Liver (tissue), 9 donors: ENCODE results near the gene MOK. TPM values are rescaled to one million over a fixed set of nuclear protein-coding genes. Genes with fewer than 3 reads are reported as not detected.

Source experiments
- DNase-seq: peaks from one replicate; pipeline ENCODE4 v3.0.0-alpha.2; 2017; ENCODE audit warnings: low spot score
- H3K27ac ChIP-seq, 2 donors: one replicate each; pipeline ENCODE4 v1.7.0; 2013; ENCODE audit warnings: inconsistent platforms in 2 of 2, low read length in 2 of 2, control low read depth in 1 of 2, low read depth in 1 of 2, mild to moderate bottlenecking in 1 of 2
- H3K27me3 ChIP-seq, 4 donors: one replicate each; pipeline versions ENCODE4 v1.6.1 to v1.7.0; 2013; ENCODE audit warnings: low read length in 3 of 4, inconsistent platforms in 1 of 4, mild to moderate bottlenecking in 1 of 4, moderate library complexity in 1 of 4; ENCODE audit not compliant: control insufficient read depth in 4 of 4, insufficient read depth in 4 of 4
- H3K36me3 ChIP-seq, 4 donors: one replicate each; pipeline versions ENCODE4 v1.6.1 to v1.7.0; 2013; ENCODE audit warnings: low read length in 3 of 4, mild to moderate bottlenecking in 3 of 4, low read depth in 1 of 4, moderate library complexity in 1 of 4; ENCODE audit not compliant: control insufficient read depth in 4 of 4, insufficient read depth in 3 of 4
- H3K4me1 ChIP-seq, 4 donors: one replicate each; pipeline versions ENCODE4 v1.6.1 to v1.7.0; 2013; ENCODE audit warnings: low read length in 3 of 4, mild to moderate bottlenecking in 3 of 4, moderate library complexity in 1 of 4; ENCODE audit not compliant: control insufficient read depth in 4 of 4, insufficient read depth in 4 of 4
- H3K4me3 ChIP-seq, 3 donors: one replicate each; pipeline versions ENCODE4 v1.6.1 to v1.7.0; 2013; ENCODE audit warnings: low read length in 3 of 3, control low read depth in 1 of 3, low read depth in 1 of 3, mild to moderate bottlenecking in 1 of 3
- H3K9ac ChIP-seq, 2 donors: one replicate each; pipeline ENCODE4 v1.7.0; 2013; ENCODE audit warnings: low read length in 2 of 2, mild to moderate bottlenecking in 2 of 2, moderate library complexity in 2 of 2, control low read depth in 1 of 2, low read depth in 1 of 2
- H3K9me3 ChIP-seq, 4 donors: one replicate each; pipeline versions ENCODE4 v1.6.1 to v1.7.0; 2013; ENCODE audit warnings: low read length in 3 of 4; ENCODE audit not compliant: control insufficient read depth in 4 of 4
- ATF3 ChIP-seq: IDR thresholded peaks from 2 replicates; pipeline ENCODE4 v1.6.1; 2016; ENCODE audit warnings: antibody characterized with exemption
- CTCF ChIP-seq: fragments of 150-350 bp; IDR thresholded peaks from 2 replicates; pipeline ENCODE4 v1.5.1; 2017; ENCODE audit warnings: improper control_type of control experiment, low read depth, low read length; ENCODE audit not compliant: missing input control
- EGR1 ChIP-seq, 2 donors: IDR thresholded peaks; 2 replicates each; pipeline ENCODE4 v1.6.1; 2016 to 2018; ENCODE audit warnings: antibody characterized with exemption in 2 of 2, low read depth in 2 of 2
- FOXA1 ChIP-seq: IDR thresholded peaks from 2 replicates; pipeline ENCODE4 v1.6.1; 2016; ENCODE audit warnings: antibody characterized with exemption
- FOXA2 ChIP-seq: IDR thresholded peaks from 2 replicates; pipeline ENCODE4 v1.6.1; 2016; ENCODE audit warnings: antibody characterized with exemption
- GABPA ChIP-seq, 2 donors: IDR thresholded peaks in 1 of 2; conservative IDR thresholded peaks in 1 of 2; 2 replicates each; pipeline ENCODE4 v1.6.1; 2016; ENCODE audit warnings: antibody characterized with exemption in 2 of 2, mild to moderate bottlenecking in 1 of 2, moderate library complexity in 1 of 2
- HNF4A ChIP-seq, 2 donors: conservative IDR thresholded peaks; 2 replicates each; pipeline ENCODE4 v1.6.1; 2016; ENCODE audit warnings: antibody characterized with exemption in 2 of 2, mild to moderate bottlenecking in 2 of 2
- HNF4G ChIP-seq: IDR thresholded peaks from 2 replicates; pipeline ENCODE4 v1.6.1; 2016; ENCODE audit warnings: antibody characterized with exemption
- JUND ChIP-seq, 2 donors: IDR thresholded peaks; 2 replicates each; pipeline ENCODE4 v1.6.1; 2016; ENCODE audit warnings: antibody characterized with exemption in 2 of 2
- NR2F2 ChIP-seq: IDR thresholded peaks from 2 replicates; pipeline ENCODE4 v1.6.1; 2016; ENCODE audit warnings: antibody characterized with exemption
- RAD21 ChIP-seq, 2 donors: IDR thresholded peaks; 2 replicates each; pipeline ENCODE4 v1.6.1; 2016; ENCODE audit warnings: antibody characterized with exemption in 2 of 2, mild to moderate bottlenecking in 2 of 2
- REST ChIP-seq: IDR thresholded peaks from 2 replicates; pipeline ENCODE4 v1.6.1; 2016; ENCODE audit warnings: antibody characterized with exemption, mild to moderate bottlenecking
- RXRA ChIP-seq, 2 donors: IDR thresholded peaks; 2 replicates each; pipeline ENCODE4 v1.6.1; 2017 to 2018; ENCODE audit warnings: antibody characterized with exemption in 2 of 2, mild to moderate bottlenecking in 1 of 2
- SP1 ChIP-seq: IDR thresholded peaks from 2 replicates; pipeline ENCODE4 v1.6.1; 2018; ENCODE audit warnings: antibody characterized with exemption, mild to moderate bottlenecking
- TAF1 ChIP-seq: conservative IDR thresholded peaks from 2 replicates; pipeline ENCODE4 v1.6.1; 2016; ENCODE audit warnings: antibody characterized with exemption, mild to moderate bottlenecking
- YY1 ChIP-seq: IDR thresholded peaks from 2 replicates; pipeline ENCODE4 v1.6.1; 2016; ENCODE audit warnings: antibody characterized with exemption, mild to moderate bottlenecking
- WGBS: extraction: QIAGEN DNeasy Blood & Tissue Kit; methylation state at CpG from one replicate; pipeline ENCODE4 v1.1.7; 2013; 5-methylcytosine and 5-hydroxymethylcytosine counted together
- polyA plus RNA-seq, 2 donors: library from polyadenylated mRNA; stranded (reverse) in 1 of 2; unstranded in 1 of 2; fragments of 200-250 nt in 1 of 2; fragments of >200 nt in 1 of 2; fragmentation: Nextera tagmentation in 1 of 2; extraction: Ambion mirVana in 1 of 2; gene quantifications; one replicate each; pipeline versions ENCODE4 v1.2.1 to v1.2.3, GENCODE V29; 2013 to 2015
- total RNA-seq, 2 donors: library from RNA; depleted of rRNA; stranded (reverse); fragments of >200 nt; gene quantifications; one replicate each; pipeline ENCODE4 v1.2.3, GENCODE V29; 2014
- TF ChIP-seq, protein P1 (sequence below): IDR thresholded peaks from 2 replicates; pipeline ENCODE4 v1.6.1; 2016; ENCODE audit warnings: antibody characterized with exemption
- TF ChIP-seq, protein P2 (sequence below): IDR thresholded peaks from 2 replicates; pipeline ENCODE4 v1.6.1; 2016; ENCODE audit warnings: antibody characterized with exemption
- donor health status: healthy.
- donor health status: healthy.
- donor health status: healthy.
- donor health status: healthy.
- donor health status: healthy.

The MOK gene
- total and polyA plus RNA-seq, 4 donors: 2.4 to 6.4 (median 2.9) TPM

- TF ChIP-seq EGR1 (IDR thresholded peaks at IDR 0.05; ENCODE audit: low read depth in 2 of 2): no peak
Measured at GRCh38 chr14:102217399-102217798, 87.6 kb downstream of the MOK start (continued).

DNA sequence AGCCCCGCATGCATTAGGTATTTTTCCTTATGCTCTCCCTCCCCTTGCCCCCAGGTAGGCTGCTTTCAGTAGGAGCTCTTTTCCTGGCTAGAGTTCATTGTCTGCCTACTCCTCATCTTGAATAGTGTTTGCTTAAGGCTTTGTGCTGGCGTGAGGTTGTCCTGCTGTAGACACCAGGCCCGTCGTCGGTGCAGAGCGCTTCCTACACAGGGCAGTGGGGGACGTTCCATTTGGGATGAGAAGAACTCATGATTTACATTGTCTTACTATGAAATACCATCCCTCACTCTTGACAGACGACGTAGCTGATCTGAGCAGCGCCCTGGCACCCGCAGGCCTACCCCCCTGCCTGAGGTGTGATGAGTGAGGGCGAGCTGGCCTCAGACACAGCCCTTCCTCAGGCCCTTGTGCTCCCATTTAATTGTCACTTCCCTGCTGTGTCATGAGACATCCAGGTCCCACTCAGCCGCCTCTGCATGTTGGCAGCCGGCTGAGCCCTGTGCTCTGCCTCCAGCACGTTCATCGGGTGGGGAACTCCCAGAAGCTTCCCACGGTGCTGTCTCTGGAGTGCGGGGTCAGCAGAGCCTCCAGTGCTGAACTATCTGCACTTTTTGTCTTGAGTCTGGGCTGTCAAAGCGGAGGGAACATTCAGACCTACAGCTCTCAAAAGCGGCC lies 89.3 kb downstream of the MOK start:
- TF ChIP-seq CTCF (no peak), NR2F2 (peak; percentile 42)
- Histone ChIP-seq H3K27ac (no peak overlapping the region), H3K36me3 (peaks cover 0 to 6% (median 3%) of the 10 kb centered on the region in 4 donors), H3K4me1 (no peaks in the 10 kb centered on the region), H3K27me3 (no peaks in the 10 kb centered on the region), H3K9me3 (no peaks in the 10 kb centered on the region), H3K9ac (no peak overlapping the region), H3K4me3 (no peak overlapping the region)
- no peak for DNase-seq
- 88% methylated on average over 20 of the region's 20 CpGs for WGBS

DNA sequence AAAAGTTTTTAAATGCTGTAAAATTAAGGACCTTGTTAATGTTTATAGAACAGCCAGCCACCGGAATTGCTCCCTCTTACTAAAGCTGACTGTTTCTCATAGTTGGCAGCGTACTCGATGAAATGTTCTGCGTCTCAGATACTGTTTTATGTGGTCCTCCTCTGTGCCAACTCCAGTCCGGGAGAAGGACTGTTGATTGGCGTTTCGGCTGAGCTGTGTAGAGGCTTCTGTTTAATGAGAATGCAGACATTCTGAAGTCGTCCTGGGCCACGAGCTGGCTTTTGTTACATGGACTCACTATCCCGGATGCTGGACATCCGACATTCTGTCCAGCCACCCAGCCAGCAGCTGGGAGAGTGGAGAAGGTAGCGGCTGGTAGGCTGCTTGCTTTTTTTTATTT lies 89.9 kb downstream of the MOK start:
- Histone ChIP-seq H3K36me3 (peaks cover 0 to 6% (median 3%) of the 10 kb centered on the region in 4 donors), H3K4me3 (no peak overlapping the region), H3K4me1 (no peaks in the 10 kb centered on the region), H3K27ac (no peak overlapping the region), H3K27me3 (no peaks in the 10 kb centered on the region), H3K9ac (no peak overlapping the region), H3K9me3 (no peaks in the 10 kb centered on the region)
- TF ChIP-seq YY1 (no peak), NR2F2 (no peak), TAF1 (no peak), HNF4A (conservative IDR thresholded peaks at IDR 0.05) (no peak), EGR1 (IDR thresholded peaks at IDR 0.05; ENCODE audit: low read depth in 2 of 2) (no peak), FOXA1 (no peak), RAD21 (IDR thresholded peaks at IDR 0.05) (no peak), REST (no peak), SP1 (no peak), GABPA (IDR thresholded peaks at IDR 0.05 in 1 of 2, conservative IDR thresholded peaks at IDR 0.05 in 1 of 2) (no peak), HNF4G (no peak), ATF3 (no peak), JUND (IDR thresholded peaks at IDR 0.05) (no peak), RXRA (IDR thresholded peaks at IDR 0.05) (no peak), FOXA2 (no peak), CTCF (no peak)
- TF ChIP-seq, protein P1, sequence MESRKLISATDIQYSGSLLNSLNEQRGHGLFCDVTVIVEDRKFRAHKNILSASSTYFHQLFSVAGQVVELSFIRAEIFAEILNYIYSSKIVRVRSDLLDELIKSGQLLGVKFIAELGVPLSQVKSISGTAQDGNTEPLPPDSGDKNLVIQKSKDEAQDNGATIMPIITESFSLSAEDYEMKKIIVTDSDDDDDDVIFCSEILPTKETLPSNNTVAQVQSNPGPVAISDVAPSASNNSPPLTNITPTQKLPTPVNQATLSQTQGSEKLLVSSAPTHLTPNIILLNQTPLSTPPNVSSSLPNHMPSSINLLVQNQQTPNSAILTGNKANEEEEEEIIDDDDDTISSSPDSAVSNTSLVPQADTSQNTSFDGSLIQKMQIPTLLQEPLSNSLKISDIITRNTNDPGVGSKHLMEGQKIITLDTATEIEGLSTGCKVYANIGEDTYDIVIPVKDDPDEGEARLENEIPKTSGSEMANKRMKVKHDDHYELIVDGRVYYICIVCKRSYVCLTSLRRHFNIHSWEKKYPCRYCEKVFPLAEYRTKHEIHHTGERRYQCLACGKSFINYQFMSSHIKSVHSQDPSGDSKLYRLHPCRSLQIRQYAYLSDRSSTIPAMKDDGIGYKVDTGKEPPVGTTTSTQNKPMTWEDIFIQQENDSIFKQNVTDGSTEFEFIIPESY: no peak
- TF ChIP-seq, protein P2, sequence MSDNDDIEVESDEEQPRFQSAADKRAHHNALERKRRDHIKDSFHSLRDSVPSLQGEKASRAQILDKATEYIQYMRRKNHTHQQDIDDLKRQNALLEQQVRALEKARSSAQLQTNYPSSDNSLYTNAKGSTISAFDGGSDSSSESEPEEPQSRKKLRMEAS: no peak
- 87% methylated on average over 12 of the region's 12 CpGs for WGBS
- DNase-seq: no peak
